Muscle layer of colon (tissue), 2 donors: ENCODE measurements around the gene FLNA.

ENCODE experiments used
- H3K27ac ChIP-seq: one replicate; pipeline ENCODE4 v1.7.0; 2013; ENCODE audit warnings: low read depth, mild to moderate bottlenecking, low read length, moderate library complexity
- H3K27me3 ChIP-seq, 2 donors: one replicate each; pipeline ENCODE4 v1.7.0; 2013; ENCODE audit warnings: low read length in 2 of 2, mild to moderate bottlenecking in 2 of 2; ENCODE audit not compliant: insufficient read depth in 2 of 2, control insufficient read depth in 1 of 2
- H3K36me3 ChIP-seq: one replicate; pipeline ENCODE4 v1.7.0; 2013; ENCODE audit warnings: mild to moderate bottlenecking, low read length; ENCODE audit not compliant: insufficient read depth
- H3K4me1 ChIP-seq: one replicate; pipeline ENCODE4 v1.7.0; 2013; ENCODE audit warnings: mild to moderate bottlenecking, low read length; ENCODE audit not compliant: insufficient read depth
- H3K4me3 ChIP-seq, 2 donors: one replicate each; pipeline ENCODE4 v1.7.0; 2013; ENCODE audit warnings: low read length in 2 of 2, low read depth in 1 of 2, mild to moderate bottlenecking in 1 of 2, moderate library complexity in 1 of 2
- H3K9ac ChIP-seq: one replicate; pipeline ENCODE4 v1.7.0; 2013; ENCODE audit warnings: low read length
- H3K9me3 ChIP-seq: one replicate; pipeline ENCODE4 v1.7.0; 2013; ENCODE audit warnings: mild to moderate bottlenecking, low read length
- donor health status: abdominal sarcoma.
- donor health status: Adenocarcinoma of cecum.

FLNA gene

GRCh38 chrX:154321594-154321993 is 52.8 kb downstream of the FLNA start:
- Histone ChIP-seq H3K27me3 (peaks cover 0 to 20% of the 10 kb centered on the region in 2 donors), H3K27ac (no peak overlapping the region), H3K36me3 (no peaks in the 10 kb centered on the region), H3K4me3 (no peak overlapping the region), H3K9me3 (no peaks in the 10 kb centered on the region), H3K9ac (no peak overlapping the region), H3K4me1 (peaks cover 11% of the 10 kb centered on the region)

- no peaks in the 10 kb centered on the region for H3K36me3 ChIP-seq
- peaks cover 0 to 20% of the 10 kb centered on the region in 2 donors for H3K27me3 ChIP-seq
- H3K9me3 ChIP-seq: no peaks in the 10 kb centered on the region
- no peak overlapping the region for H3K4me3 ChIP-seq
- H3K27ac ChIP-seq: no peak overlapping the region
- H3K9ac ChIP-seq: no peak overlapping the region
- peaks cover 11% of the 10 kb centered on the region for H3K4me1 ChIP-seq
These were observed 53.3 kb downstream of the FLNA start for GRCh38 chrX:154321152-154321551.

GRCh38 chrX:154320406-154320805 is 54.0 kb downstream of the FLNA start:
- Histone ChIP-seq H3K9me3 (no peaks in the 10 kb centered on the region), H3K27ac (no peak overlapping the region), H3K4me1 (peaks cover 6% of the 10 kb centered on the region), H3K36me3 (no peaks in the 10 kb centered on the region), H3K27me3 (peaks cover 0 to 20% of the 10 kb centered on the region in 2 donors), H3K9ac (no peak overlapping the region), H3K4me3 (no peak overlapping the region)

- Histone ChIP-seq H3K9me3 (no peaks in the 10 kb centered on the region), H3K4me3 (no peak overlapping the region), H3K4me1 (no peaks in the 10 kb centered on the region), H3K36me3 (no peaks in the 10 kb centered on the region), H3K27ac (no peak overlapping the region), H3K27me3 (peaks cover 0 to 20% of the 10 kb centered on the region in 2 donors), H3K9ac (no peak overlapping the region)
These were observed 56.9 kb downstream of the FLNA start for GRCh38 chrX:154317391-154317995.

GRCh38 chrX:154315416-154315815 is 59.0 kb downstream of the FLNA start:
- no peaks in the 10 kb centered on the region for H3K4me1 ChIP-seq
- no peaks in the 10 kb centered on the region for H3K9me3 ChIP-seq
- no peak overlapping the region for H3K9ac ChIP-seq
- no peak overlapping the region for H3K4me3 ChIP-seq
- no peak overlapping the region for H3K27ac ChIP-seq
- H3K36me3 ChIP-seq: no peaks in the 10 kb centered on the region
- H3K27me3 ChIP-seq: peaks cover 0 to 18% of the 10 kb centered on the region in 2 donors

GRCh38 chrX:154313147-154313546 is 61.3 kb downstream of the FLNA start:
- Histone ChIP-seq H3K4me3 (no peak overlapping the region), H3K27ac (no peak overlapping the region), H3K36me3 (no peaks in the 10 kb centered on the region), H3K9me3 (no peaks in the 10 kb centered on the region), H3K9ac (no peak overlapping the region), H3K27me3 (peaks cover 0 to 8% of the 10 kb centered on the region in 2 donors), H3K4me1 (no peaks in the 10 kb centered on the region)

- no peaks in the 10 kb centered on the region for H3K4me1 ChIP-seq
These were observed 62.3 kb downstream of the FLNA start for GRCh38 chrX:154312116-154312515.

GRCh38 chrX:154310616-154311536 is 63.6 kb downstream of the FLNA start:
- peaks cover 0 to 4% of the 10 kb centered on the region in 2 donors for H3K27me3 ChIP-seq
- no peak overlapping the region for H3K9ac ChIP-seq
- no peak overlapping the region for H3K27ac ChIP-seq

More at GRCh38 chrX:154312116-154312515, 62.3 kb downstream of the FLNA start:
- no peaks in the 10 kb centered on the region for H3K9me3 ChIP-seq
- peaks cover 0 to 4% of the 10 kb centered on the region in 2 donors for H3K27me3 ChIP-seq
- no peak overlapping the region for H3K9ac ChIP-seq
- H3K36me3 ChIP-seq: no peaks in the 10 kb centered on the region
- H3K27ac ChIP-seq: no peak overlapping the region
- H3K4me3 ChIP-seq: no peak overlapping the region

GRCh38 chrX:154309041-154309775 is 65.2 kb downstream of the FLNA start:
- Histone ChIP-seq H3K4me3 (no peak overlapping the region), H3K36me3 (no peaks in the 10 kb centered on the region), H3K27me3 (peaks cover 0 to 4% of the 10 kb centered on the region in 2 donors), H3K4me1 (no peaks in the 10 kb centered on the region), H3K9ac (no peak overlapping the region), H3K9me3 (no peaks in the 10 kb centered on the region), H3K27ac (no peak overlapping the region)

More at GRCh38 chrX:154310616-154311536, 63.6 kb downstream of the FLNA start:
- Histone ChIP-seq H3K4me3 (no peak overlapping the region), H3K9me3 (no peaks in the 10 kb centered on the region), H3K4me1 (no peaks in the 10 kb centered on the region), H3K36me3 (no peaks in the 10 kb centered on the region)

- Histone ChIP-seq H3K36me3 (no peaks in the 10 kb centered on the region), H3K4me1 (no peaks in the 10 kb centered on the region), H3K27ac (no peak overlapping the region), H3K4me3 (no peak overlapping the region), H3K27me3 (peaks cover 0 to 8% of the 10 kb centered on the region in 2 donors), H3K9ac (no peak overlapping the region), H3K9me3 (no peaks in the 10 kb centered on the region)
These were observed 66.1 kb downstream of the FLNA start for GRCh38 chrX:154308108-154308946.
